IgD-negative memory B cell (primary cell): Measurements from ENCODE around the gene ANKRD35. TPM values are rescaled to one million over a fixed set of nuclear protein-coding genes. Genes with fewer than 3 reads are reported as not detected.

Experiments
- H3K27ac Mint-ChIP-seq, 3 donors: one replicate each; pipeline ENCODE4 v1.8.0; 2020 to 2022; ENCODE audit warnings: mild to moderate bottlenecking in 3 of 3, mixed read lengths in 3 of 3, moderate library complexity in 1 of 3
- H3K27me3 Mint-ChIP-seq: one replicate; pipeline ENCODE4 v1.8.0; 2021; ENCODE audit warnings: mixed read lengths
- H3K36me3 Mint-ChIP-seq: one replicate; pipeline ENCODE4 v1.8.0; 2020; ENCODE audit warnings: mild to moderate bottlenecking, mixed read lengths
- H3K4me1 Mint-ChIP-seq, 3 donors: one replicate each; pipeline ENCODE4 v1.8.0; 2020 to 2022; ENCODE audit warnings: mixed read lengths in 3 of 3, mild to moderate bottlenecking in 1 of 3
- H3K4me3 Mint-ChIP-seq, 4 donors: one replicate each; pipeline ENCODE4 v1.8.0; 2020 to 2022; ENCODE audit warnings: mild to moderate bottlenecking in 4 of 4, mixed read lengths in 4 of 4, moderate library complexity in 3 of 4
- H3K9me3 Mint-ChIP-seq, 3 donors: one replicate each; pipeline ENCODE4 v1.8.0; 2020 to 2021; ENCODE audit warnings: mixed read lengths in 3 of 3, mild to moderate bottlenecking in 1 of 3
- polyA plus RNA-seq: library from polyadenylated mRNA; unstranded; fragments of 300-500 nt; fragmentation: Illumina TruSeq; gene quantifications from one replicate; pipeline ENCODE4 v1.2.3, GENCODE V29; 2021

The ANKRD35 gene
- polyA plus RNA-seq, 1 donor from 2014 or later: not detected

GRCh38 chr1:145884675-145885074 is 991 bp downstream of the ANKRD35 start:
- peaks cover 7% of the 10 kb centered on the region for H3K27me3 Mint-ChIP-seq
- no peaks in the 10 kb centered on the region for H3K9me3 Mint-ChIP-seq
- H3K4me3 Mint-ChIP-seq: peak overlapping the region in 3 of 4 donors; percentile 54 to 74 (median 70)
- H3K27ac Mint-ChIP-seq: no peak overlapping the region
- peaks cover 0 to 12% (median 10%) of the 10 kb centered on the region in 3 donors for H3K4me1 Mint-ChIP-seq
- no peaks in the 10 kb centered on the region for H3K36me3 Mint-ChIP-seq

- Mint-ChIP-seq H3K27ac (no peak overlapping the region), H3K4me3 (no peak overlapping the region), H3K4me1 (peaks cover 0 to 2% (median 0%) of the 10 kb centered on the region in 3 donors), H3K27me3 (peaks cover 14% of the 10 kb centered on the region), H3K36me3 (no peaks in the 10 kb centered on the region), H3K9me3 (no peaks in the 10 kb centered on the region)
Observed at GRCh38 chr1:145879775-145880174, 5.9 kb downstream of the ANKRD35 start.

- Mint-ChIP-seq H3K36me3 (no peaks in the 10 kb centered on the region), H3K27ac (no peak overlapping the region), H3K4me1 (peaks cover 0 to 2% (median 0%) of the 10 kb centered on the region in 3 donors), H3K9me3 (no peaks in the 10 kb centered on the region), H3K4me3 (no peak overlapping the region), H3K27me3 (peaks cover 9% of the 10 kb centered on the region)
Observed at GRCh38 chr1:145878724-145879123, 6.9 kb downstream of the ANKRD35 start.

GRCh38 chr1:145877923-145878486 is 7.7 kb downstream of the ANKRD35 start:
- H3K27me3 Mint-ChIP-seq: peaks cover 9% of the 10 kb centered on the region
- H3K27ac Mint-ChIP-seq: no peak overlapping the region

GRCh38 chr1:145874646-145875045 is 11.0 kb downstream of the ANKRD35 start:
- Mint-ChIP-seq H3K27me3 (peaks cover 11% of the 10 kb centered on the region), H3K36me3 (no peaks in the 10 kb centered on the region), H3K4me1 (peaks cover 5 to 16% (median 7%) of the 10 kb centered on the region in 3 donors), H3K27ac (no peak overlapping the region), H3K4me3 (no peak overlapping the region), H3K9me3 (no peaks in the 10 kb centered on the region)

More at GRCh38 chr1:145877923-145878486, 7.7 kb downstream of the ANKRD35 start:
- no peak overlapping the region for H3K4me3 Mint-ChIP-seq
- H3K36me3 Mint-ChIP-seq: no peaks in the 10 kb centered on the region
- H3K4me1 Mint-ChIP-seq: peaks cover under 1 to 3% (median 2%) of the 10 kb centered on the region in 3 donors
- no peaks in the 10 kb centered on the region for H3K9me3 Mint-ChIP-seq

GRCh38 chr1:145871994-145872924 is 13.4 kb downstream of the ANKRD35 start:
- no peaks in the 10 kb centered on the region for H3K9me3 Mint-ChIP-seq
- H3K4me1 Mint-ChIP-seq: peaks cover 5 to 16% (median 7%) of the 10 kb centered on the region in 3 donors
- peak overlapping the region in 2 of 3 donors; percentile 15 to 75 for H3K27ac Mint-ChIP-seq
- no peaks in the 10 kb centered on the region for H3K36me3 Mint-ChIP-seq
- H3K27me3 Mint-ChIP-seq: peaks cover 11% of the 10 kb centered on the region
- H3K4me3 Mint-ChIP-seq: peak overlapping the region; percentile 60 to 92 (median 84)

- H3K27me3 Mint-ChIP-seq: peaks cover 4% of the 10 kb centered on the region
- no peaks in the 10 kb centered on the region for H3K36me3 Mint-ChIP-seq
- H3K27ac Mint-ChIP-seq: no peak overlapping the region
- peaks cover 5 to 16% (median 6%) of the 10 kb centered on the region in 3 donors for H3K4me1 Mint-ChIP-seq
- no peaks in the 10 kb centered on the region for H3K9me3 Mint-ChIP-seq
- H3K4me3 Mint-ChIP-seq: no peak overlapping the region
Observed at GRCh38 chr1:145868232-145868631, 17.4 kb downstream of the ANKRD35 start.

- Mint-ChIP-seq H3K4me3 (peak overlapping the region in 1 of 4 donors; percentile 75), H3K4me1 (peaks cover 2 to 7% (median 3%) of the 10 kb centered on the region in 3 donors), H3K27me3 (peaks cover 1% of the 10 kb centered on the region), H3K27ac (peak overlapping the region in 1 of 3 donors; percentile 31), H3K36me3 (no peaks in the 10 kb centered on the region), H3K9me3 (no peaks in the 10 kb centered on the region)
Observed at GRCh38 chr1:145863282-145864018, 22.2 kb downstream of the ANKRD35 start.

- H3K27me3 Mint-ChIP-seq: no peaks in the 10 kb centered on the region
- peak overlapping the region; percentile 96 to 99 (median 97) for H3K4me3 Mint-ChIP-seq
- no peaks in the 10 kb centered on the region for H3K9me3 Mint-ChIP-seq
- H3K36me3 Mint-ChIP-seq: no peaks in the 10 kb centered on the region
- peak overlapping the region; percentile 84 to 96 (median 94) for H3K27ac Mint-ChIP-seq
- H3K4me1 Mint-ChIP-seq: peaks cover 6 to 12% (median 9%) of the 10 kb centered on the region in 3 donors
Observed at GRCh38 chr1:145859491-145860023, 26.1 kb downstream of the ANKRD35 start.

GRCh38 chr1:145858901-145859490 is 26.7 kb downstream of the ANKRD35 start, which contains the start of gene PIAS3:
Gene PIAS3, minus strand, starts transcription at chr1:145859081. Its CDS starts 91 bp downstream, at chr1:145858990.
- Mint-ChIP-seq H3K9me3 (no peaks in the 10 kb centered on the region), H3K27me3 (no peaks in the 10 kb centered on the region), H3K4me3 (peak within 1 kb of the TSS; percentile 96 to 99 (median 97)), H3K36me3 (no peaks in the 10 kb centered on the region), H3K27ac (peak within 1 kb of the TSS; percentile 84 to 96 (median 94)), H3K4me1 (peaks cover 6 to 12% (median 9%) of the 10 kb centered on the region in 3 donors)

GRCh38 chr1:145858238-145858900 is 27.3 kb downstream of the ANKRD35 start:
- H3K27me3 Mint-ChIP-seq: no peaks in the 10 kb centered on the region
- no peaks in the 10 kb centered on the region for H3K36me3 Mint-ChIP-seq
- peaks cover 4 to 12% (median 9%) of the 10 kb centered on the region in 3 donors for H3K4me1 Mint-ChIP-seq
- H3K27ac Mint-ChIP-seq: peak overlapping the region; percentile 84 to 96 (median 94)
- no peaks in the 10 kb centered on the region for H3K9me3 Mint-ChIP-seq
- H3K4me3 Mint-ChIP-seq: peak overlapping the region; percentile 96 to 99 (median 97)

- no peaks in the 10 kb centered on the region for H3K9me3 Mint-ChIP-seq
- H3K4me1 Mint-ChIP-seq: peaks cover 4 to 12% (median 9%) of the 10 kb centered on the region in 3 donors
- peak overlapping the region in 1 of 3 donors; percentile 28 for H3K27ac Mint-ChIP-seq
- H3K4me3 Mint-ChIP-seq: peak overlapping the region in 2 of 4 donors; percentile 96 to 99
- H3K36me3 Mint-ChIP-seq: no peaks in the 10 kb centered on the region
- no peaks in the 10 kb centered on the region for H3K27me3 Mint-ChIP-seq
Observed at GRCh38 chr1:145857170-145857569, 28.5 kb downstream of the ANKRD35 start.

GRCh38 chr1:145855426-145855948 is 30.2 kb downstream of the ANKRD35 start:
- Mint-ChIP-seq H3K36me3 (no peaks in the 10 kb centered on the region), H3K27me3 (no peaks in the 10 kb centered on the region), H3K4me3 (peak overlapping the region in 2 of 4 donors; percentile 7 to 99), H3K9me3 (no peaks in the 10 kb centered on the region), H3K27ac (peak overlapping the region in 2 of 3 donors; percentile 49 to 85), H3K4me1 (peaks cover 4 to 12% (median 9%) of the 10 kb centered on the region in 3 donors)
